NT2/D1 (cell line): ENCODE results near the gene DLL4.

Experiments used
- SUZ12 ChIP-seq: IDR thresholded peaks from 2 replicates; pipeline ENCODE4 v1.6.1; 2011; ENCODE audit not compliant: insufficient read length, insufficient read depth; ENCODE audit errors: extremely low read depth
- ZNF274 ChIP-seq: IDR thresholded peaks from 2 replicates; pipeline ENCODE4 v1.6.1; 2011; ENCODE audit warnings: mild to moderate bottlenecking, low read depth, low read length

- TF ChIP-seq ZNF274: no peak
- TF ChIP-seq SUZ12: no peak
Measured at GRCh38 chr15:40915116-40915661, 14.0 kb upstream of the DLL4 start.
